Vagina (tissue), 2 donors: ENCODE results near the gene CCDC85C. TPM values are rescaled to one million over a fixed set of nuclear protein-coding genes. Genes with fewer than 3 reads are reported as not detected.

Source experiments
- DNase-seq, 2 donors: peaks; one replicate each; pipeline ENCODE4 v3.0.0-alpha.2; 2017; ENCODE audit errors: extremely low spot score in 2 of 2
- H3K27ac ChIP-seq: fragments of 200-600 bp; sonication (generic); one replicate; pipeline ENCODE4 v1.5.1; 2019
- H3K27me3 ChIP-seq: fragments of 200-600 bp; sonication (generic); one replicate; pipeline ENCODE4 v1.5.1; 2019
- H3K36me3 ChIP-seq, 2 donors: fragments of 200-600 bp; sonication (generic); one replicate each; pipeline ENCODE4 v1.5.1; 2017 to 2019
- H3K4me1 ChIP-seq: fragments of 200-600 bp; sonication (generic); one replicate; pipeline ENCODE4 v1.5.1; 2019
- H3K4me3 ChIP-seq, 2 donors: fragments of 200-600 bp; sonication (generic); 1 replicate in 1 of 2; 2 replicates in 1 of 2; pipeline ENCODE4 v1.5.1; 2016 to 2019
- H3K9me3 ChIP-seq: fragments of 200-600 bp; sonication (generic); one replicate; pipeline ENCODE4 v1.5.1; 2019
- POLR2A ChIP-seq, 2 donors: fragments of 450-650 bp; IDR thresholded peaks; one replicate each; pipeline ENCODE4 v1.6.1; 2017; ENCODE audit warnings: antibody characterized with exemption in 2 of 2, mild to moderate bottlenecking in 2 of 2, moderate library complexity in 2 of 2
- POLR2AphosphoS5 ChIP-seq, 2 donors: sonication (generic); formaldehyde crosslinking; IDR thresholded peaks; one replicate each; pipeline ENCODE4 v1.9.0; 2017; ENCODE audit warnings: antibody characterized with exemption in 2 of 2, mild to moderate bottlenecking in 2 of 2, low read depth in 1 of 2; ENCODE audit not compliant: insufficient read depth in 1 of 2
- intact Hi-C: fragments of 100-400 bp; cut with DNase I; formaldehyde crosslinking; loops from one replicate; pipeline ENCODE4 v1.15.1; 2023
- total RNA-seq: library from RNA; depleted of rRNA; stranded (reverse); fragments of >200 nt; gene quantifications from one replicate; pipeline ENCODE4 v1.2.3, GENCODE V29; 2016
- TF ChIP-seq, protein P1 (sequence below), 3 experiments: fragments of 450-650 bp in 2 of 3; fragments of 200-600 bp in 1 of 3; sonication (generic) in 1 of 3; IDR thresholded peaks; one replicate each; pipeline ENCODE4 v1.5.1; 2017 to 2019; ENCODE audit warnings: antibody characterized with exemption in 3 of 3, mild to moderate bottlenecking in 2 of 3, moderate library complexity in 2 of 3

CCDC85C gene
- total RNA-seq, 1 donor from 2014 or later = 6.9 TPM

DNA sequence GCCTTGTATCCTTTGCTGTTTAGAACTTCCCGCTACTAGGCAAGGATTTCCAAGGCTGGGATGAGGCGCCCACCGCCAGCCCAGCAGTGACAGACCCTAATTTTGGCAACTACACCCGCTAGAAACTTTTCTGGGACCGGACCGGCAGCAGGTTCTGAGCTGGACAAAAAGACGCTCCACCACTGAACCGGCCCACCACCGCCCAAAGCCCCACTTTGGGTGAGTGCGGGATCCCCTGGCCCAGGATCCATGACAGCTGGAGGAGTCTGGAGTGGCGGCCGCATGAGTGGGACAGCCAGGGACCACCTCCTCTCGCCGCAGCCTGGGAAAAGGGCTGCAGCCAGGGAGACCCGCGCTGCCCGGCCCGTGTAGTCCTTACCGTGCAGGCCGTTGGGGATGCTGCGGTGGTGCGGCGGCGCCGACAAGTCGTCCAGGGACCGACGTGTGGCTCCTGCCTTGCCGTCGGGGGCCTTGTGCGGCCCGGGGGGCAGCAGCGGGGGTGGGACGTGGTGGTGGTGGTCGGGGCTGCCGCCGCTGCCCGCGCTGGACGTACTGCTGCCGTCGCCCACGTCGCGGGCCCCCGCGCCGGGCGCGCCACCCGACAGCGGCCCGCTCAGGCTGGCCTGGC lies 1.1 kb downstream of the CCDC85C start:
- H3K36me3 ChIP-seq = no peaks in the 10 kb centered on the region
- H3K4me3 ChIP-seq = peak overlapping the region; percentile 52 to 83
- intact Hi-C loops = loop anchor here (5.0 kb wide), 1 partner anchor 41 kb away; no protein-coding TSS in a partner anchor

DNA sequence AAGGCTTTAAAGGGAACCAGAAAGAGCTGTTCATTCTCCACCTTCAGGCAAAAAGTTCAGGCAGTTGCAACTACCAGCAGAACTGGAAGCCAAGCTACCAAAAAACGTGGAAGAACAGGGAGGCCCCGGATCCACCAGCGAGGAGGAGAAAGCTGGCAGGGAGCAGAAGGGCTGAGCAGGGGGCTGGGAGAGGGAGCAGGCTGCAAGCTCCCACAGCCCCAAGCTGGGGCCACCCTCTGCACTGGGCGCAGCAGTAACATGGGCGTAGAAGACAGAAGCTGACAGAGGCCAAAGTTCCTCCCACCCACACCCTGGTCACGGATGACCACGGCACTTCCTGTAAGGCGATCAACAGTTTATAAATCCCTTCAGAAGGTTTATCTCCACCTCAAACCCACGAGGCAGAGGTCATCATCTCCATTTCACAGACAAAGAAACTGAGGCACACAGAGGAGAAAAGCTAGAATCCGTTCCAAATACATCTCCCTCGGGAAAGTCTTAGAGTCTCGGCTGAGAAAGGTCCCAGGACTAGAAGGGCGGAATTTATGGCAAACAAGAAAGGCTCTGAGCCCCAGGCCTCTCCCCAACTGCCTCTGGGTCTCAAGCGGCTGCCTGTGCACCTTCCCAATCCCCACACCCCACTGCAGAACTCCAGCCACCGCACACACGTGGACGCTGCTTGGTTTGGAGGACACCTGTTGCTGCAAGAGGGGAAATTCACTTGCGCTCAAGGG lies 1.8 kb downstream of the CCDC85C start:
- no peak for DNase-seq
- Histone ChIP-seq H3K4me3 (peak overlapping the region; percentile 52 to 83), H3K27me3 (no peaks in the 10 kb centered on the region), H3K36me3 (no peaks in the 10 kb centered on the region), H3K27ac (peak overlapping the region; percentile 43), H3K9me3 (no peaks in the 10 kb centered on the region), H3K4me1 (peaks cover 59% of the 10 kb centered on the region)
- TF ChIP-seq, protein P1, sequence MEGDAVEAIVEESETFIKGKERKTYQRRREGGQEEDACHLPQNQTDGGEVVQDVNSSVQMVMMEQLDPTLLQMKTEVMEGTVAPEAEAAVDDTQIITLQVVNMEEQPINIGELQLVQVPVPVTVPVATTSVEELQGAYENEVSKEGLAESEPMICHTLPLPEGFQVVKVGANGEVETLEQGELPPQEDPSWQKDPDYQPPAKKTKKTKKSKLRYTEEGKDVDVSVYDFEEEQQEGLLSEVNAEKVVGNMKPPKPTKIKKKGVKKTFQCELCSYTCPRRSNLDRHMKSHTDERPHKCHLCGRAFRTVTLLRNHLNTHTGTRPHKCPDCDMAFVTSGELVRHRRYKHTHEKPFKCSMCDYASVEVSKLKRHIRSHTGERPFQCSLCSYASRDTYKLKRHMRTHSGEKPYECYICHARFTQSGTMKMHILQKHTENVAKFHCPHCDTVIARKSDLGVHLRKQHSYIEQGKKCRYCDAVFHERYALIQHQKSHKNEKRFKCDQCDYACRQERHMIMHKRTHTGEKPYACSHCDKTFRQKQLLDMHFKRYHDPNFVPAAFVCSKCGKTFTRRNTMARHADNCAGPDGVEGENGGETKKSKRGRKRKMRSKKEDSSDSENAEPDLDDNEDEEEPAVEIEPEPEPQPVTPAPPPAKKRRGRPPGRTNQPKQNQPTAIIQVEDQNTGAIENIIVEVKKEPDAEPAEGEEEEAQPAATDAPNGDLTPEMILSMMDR (IDR thresholded peaks at IDR 0.05) = no peak
- TF ChIP-seq POLR2AphosphoS5 (IDR thresholded peaks at IDR 0.05; ENCODE audit: insufficient read depth in 1 of 2, low read depth in 1 of 2) = no peak
- no peak for TF ChIP-seq POLR2A (IDR thresholded peaks at IDR 0.05)
- intact Hi-C loops = loop anchor here (5.0 kb wide), 1 partner anchor 40 kb away; no protein-coding TSS in a partner anchor

More for the DNA sequence above, 1.1 kb downstream of the CCDC85C start:
- no peaks in the 10 kb centered on the region for H3K9me3 ChIP-seq
- TF ChIP-seq POLR2AphosphoS5 (IDR thresholded peaks at IDR 0.05; ENCODE audit: insufficient read depth in 1 of 2, low read depth in 1 of 2) = no peak
- TF ChIP-seq, protein P1 (IDR thresholded peaks at IDR 0.05) = no peak
- TF ChIP-seq POLR2A (IDR thresholded peaks at IDR 0.05) = no peak
- peaks cover 57% of the 10 kb centered on the region for H3K4me1 ChIP-seq
- no peak for DNase-seq
- no peak overlapping the region for H3K27ac ChIP-seq
- no peaks in the 10 kb centered on the region for H3K27me3 ChIP-seq

DNA sequence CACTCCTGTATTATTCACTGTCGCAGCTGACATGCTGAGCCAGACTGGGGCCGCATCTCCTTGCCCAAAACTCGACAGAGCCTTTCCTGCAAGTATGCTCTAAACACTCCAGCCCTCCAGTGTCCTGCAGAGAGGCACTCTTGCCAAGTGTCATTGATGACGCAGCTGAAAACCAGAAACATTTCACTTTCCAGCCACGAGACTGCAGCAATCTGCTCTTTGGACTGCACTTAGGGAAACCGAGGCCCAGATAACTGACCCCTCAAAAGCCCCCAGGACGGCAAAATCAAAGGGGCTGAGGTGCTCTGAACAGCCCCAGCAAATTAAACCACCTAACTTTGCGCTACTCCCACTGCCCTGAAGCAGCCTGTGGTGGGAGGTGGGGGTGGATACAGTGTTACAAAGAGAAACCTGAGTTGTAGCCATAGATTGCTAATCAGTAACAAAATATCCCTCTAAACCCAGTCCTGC lies 2.6 kb downstream of the CCDC85C start:
- H3K27me3 ChIP-seq = no peaks in the 10 kb centered on the region
- no peak for DNase-seq
- H3K36me3 ChIP-seq = no peaks in the 10 kb centered on the region
- peaks cover 67% of the 10 kb centered on the region for H3K4me1 ChIP-seq
- peak overlapping the region; percentile 52 to 83 for H3K4me3 ChIP-seq
- intact Hi-C loops = loop anchor here (5.0 kb wide), 1 partner anchor 39 kb away; no protein-coding TSS in a partner anchor
- TF ChIP-seq POLR2A (IDR thresholded peaks at IDR 0.05) (no peak), POLR2AphosphoS5 (IDR thresholded peaks at IDR 0.05; ENCODE audit: insufficient read depth in 1 of 2, low read depth in 1 of 2) (no peak)
- TF ChIP-seq, protein P1 (IDR thresholded peaks at IDR 0.05) = no peak
- peak overlapping the region; percentile 43 for H3K27ac ChIP-seq
- no peaks in the 10 kb centered on the region for H3K9me3 ChIP-seq

DNA sequence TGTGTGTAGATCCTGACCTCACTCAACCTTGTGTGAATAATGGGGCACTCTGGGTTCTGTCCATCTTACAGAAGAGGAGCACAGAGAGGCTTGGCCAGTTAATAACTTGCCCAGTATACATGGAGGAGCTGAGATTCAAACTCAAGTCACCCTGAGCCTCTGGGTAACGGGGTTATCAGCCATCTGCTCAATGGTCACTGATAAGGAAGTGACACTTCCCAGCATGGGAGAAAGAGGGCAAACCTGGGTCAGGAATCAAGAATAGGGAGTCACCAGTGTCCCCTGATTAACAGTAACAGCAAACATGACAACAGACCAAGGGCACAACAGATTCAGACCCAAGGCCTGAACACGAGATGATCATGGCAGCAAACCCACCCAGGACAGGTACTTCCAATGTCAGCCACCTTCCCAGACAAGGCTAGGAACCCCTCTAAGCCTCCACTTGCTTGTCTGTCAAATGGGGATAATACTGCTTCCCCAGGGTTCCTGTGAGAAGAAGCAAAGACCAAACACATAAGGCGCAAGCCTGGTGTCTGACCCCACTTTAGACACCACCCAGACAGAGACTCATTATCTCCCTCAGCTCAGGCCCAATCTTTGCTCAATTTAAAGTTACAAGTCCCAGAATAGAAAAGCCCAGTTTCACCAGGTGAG lies 3.6 kb downstream of the CCDC85C start:
- TF ChIP-seq POLR2A (IDR thresholded peaks at IDR 0.05) (no peak), POLR2AphosphoS5 (IDR thresholded peaks at IDR 0.05; ENCODE audit: insufficient read depth in 1 of 2, low read depth in 1 of 2) (no peak)
- TF ChIP-seq, protein P1 (IDR thresholded peaks at IDR 0.05) = no peak
- no peaks in the 10 kb centered on the region for H3K27me3 ChIP-seq
- no peak overlapping the region for H3K27ac ChIP-seq
- DNase-seq = no peak
- intact Hi-C loops = loop anchor here (1.0 to 5.0 kb wide), 2 partner anchors 26 to 38 kb away; no protein-coding TSS in a partner anchor
- H3K36me3 ChIP-seq = no peaks in the 10 kb centered on the region
- H3K9me3 ChIP-seq = no peaks in the 10 kb centered on the region
- H3K4me3 ChIP-seq = no peak overlapping the region
- peaks cover 68% of the 10 kb centered on the region for H3K4me1 ChIP-seq
